BLaER1 (cell line): ENCODE results near the gene ITIH5.
A peak's percentile ranks its signal among the peaks of the same experiment; 100 is the strongest.

ENCODE experiments used
- H3K27ac ChIP-seq: shearing (Covaris generic); formaldehyde crosslinking; 2 replicates; pipeline ENCODE4 v1.8.1; 2022
- H3K27me3 ChIP-seq: shearing (Covaris generic); formaldehyde crosslinking; 2 replicates; pipeline ENCODE4 v1.8.1; 2022
- H3K36me3 ChIP-seq: shearing (Covaris generic); formaldehyde crosslinking; 2 replicates; pipeline ENCODE4 v1.8.1; 2022
- H3K4me1 ChIP-seq: shearing (Covaris generic); formaldehyde crosslinking; 2 replicates; pipeline ENCODE4 v1.8.1; 2022
- H3K4me2 ChIP-seq: shearing (Covaris generic); formaldehyde crosslinking; 2 replicates; pipeline ENCODE4 v1.8.1; 2022
- H3K4me3 ChIP-seq: shearing (Covaris generic); formaldehyde crosslinking; 2 replicates; pipeline ENCODE4 v1.8.1; 2022
- H3K9ac ChIP-seq: shearing (Covaris generic); formaldehyde crosslinking; 2 replicates; pipeline ENCODE4 v1.8.1; 2022
- H3K9me3 ChIP-seq: shearing (Covaris generic); formaldehyde crosslinking; 2 replicates; pipeline ENCODE4 v1.8.1; 2022
- H4K20me1 ChIP-seq: shearing (Covaris generic); formaldehyde crosslinking; 2 replicates; pipeline ENCODE4 v1.8.1; 2022
- Cebpa-rat ChIP-seq: shearing (Covaris generic); IDR thresholded peaks from 2 replicates; pipeline ENCODE4 v1.8.1; 2022

The ITIH5 gene

DNA sequence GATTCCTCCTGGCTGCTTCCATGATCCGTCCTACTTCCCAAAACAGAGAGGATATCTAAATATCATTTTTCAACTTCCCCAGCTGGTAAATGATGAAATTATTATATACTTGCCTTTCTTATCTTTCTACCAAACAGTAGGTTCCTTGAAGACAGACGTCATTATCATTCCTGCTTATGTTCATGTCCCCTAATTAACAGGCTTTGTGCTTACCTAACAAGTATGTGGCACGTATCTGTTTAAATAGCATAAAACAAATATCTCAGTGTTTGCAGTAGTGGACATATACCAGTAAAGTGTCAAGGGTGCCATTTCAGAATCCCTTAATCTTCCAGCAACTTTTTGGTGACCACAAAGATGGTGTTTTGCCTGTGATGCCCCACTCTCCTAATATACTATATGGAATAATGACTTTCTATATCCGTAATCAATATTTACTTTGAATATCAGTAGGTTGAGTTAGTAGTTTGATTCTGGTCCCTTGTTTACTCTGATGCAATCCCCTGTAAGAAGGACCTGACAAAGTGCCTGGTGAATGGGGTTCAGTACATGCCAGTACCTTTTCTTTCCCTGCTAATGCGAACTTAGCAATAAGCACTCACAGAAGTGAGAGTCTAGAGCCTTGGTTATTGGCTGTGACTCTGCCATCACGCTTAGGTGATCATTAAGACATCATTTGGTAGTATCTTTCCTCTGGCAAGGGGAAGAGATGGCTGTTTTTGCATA lies 124.4 kb downstream of the ITIH5 start:
- Histone ChIP-seq H3K9ac (no peak overlapping the region), H3K27me3 (no peaks in the 10 kb centered on the region), H3K4me1 (peaks cover 6% of the 10 kb centered on the region; the same call in 1 of the 2 replicates), H3K36me3 (no peaks in the 10 kb centered on the region), H3K9me3 (peaks cover 11% of the 10 kb centered on the region), H4K20me1 (no peaks in the 10 kb centered on the region), H3K4me2 (no peak overlapping the region), H3K4me3 (no peak overlapping the region), H3K27ac (no peak overlapping the region)
- no peak for TF ChIP-seq Cebpa-rat

DNA sequence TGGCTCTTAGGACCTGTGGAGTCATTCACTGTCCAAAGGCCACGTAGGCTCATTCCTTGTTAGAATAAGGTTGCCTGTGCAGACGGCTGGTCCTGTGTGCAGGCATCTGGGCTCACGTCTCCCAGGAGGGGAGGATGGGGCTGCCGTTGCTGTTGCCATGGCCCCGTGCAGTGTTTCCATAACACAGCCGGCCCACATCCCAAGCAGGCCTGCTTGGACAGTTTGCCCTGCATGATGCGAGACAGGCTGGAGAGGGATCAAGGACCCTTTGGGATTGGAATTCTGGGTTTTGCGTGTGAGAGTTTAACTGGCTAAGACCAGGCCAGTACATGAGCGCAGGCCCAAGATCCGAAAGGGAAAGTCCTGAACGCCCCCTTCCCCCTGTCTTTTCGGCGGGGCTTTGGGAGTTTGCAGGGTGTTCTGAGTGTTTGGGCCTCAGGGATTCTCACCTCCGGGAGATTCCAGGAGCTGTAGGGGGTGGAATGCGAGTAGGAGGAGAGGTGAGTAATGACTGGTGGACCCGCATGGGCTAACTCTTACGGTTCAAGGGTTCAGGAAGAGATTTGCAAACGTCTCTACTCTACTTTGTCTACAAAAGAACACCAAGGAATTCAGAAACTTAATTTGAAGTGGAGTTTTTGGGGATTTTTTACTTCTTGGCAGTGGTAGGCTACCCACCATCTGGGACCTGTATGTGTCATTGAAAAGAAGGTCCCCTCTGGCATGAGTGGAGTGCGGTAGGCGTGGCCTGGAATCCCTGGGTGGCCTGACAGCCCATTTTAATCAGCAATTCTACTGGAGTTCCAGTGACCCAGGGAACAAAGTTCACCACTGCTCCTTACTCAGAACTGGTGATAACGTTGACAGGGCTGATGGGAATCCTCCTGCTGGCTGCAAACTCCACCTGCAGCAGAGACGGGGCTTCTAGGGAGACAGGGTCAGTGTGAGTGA lies 125.4 kb downstream of the ITIH5 start:
- Histone ChIP-seq H3K27ac (no peak overlapping the region), H4K20me1 (no peaks in the 10 kb centered on the region), H3K9ac (no peak overlapping the region), H3K9me3 (peaks cover 11% of the 10 kb centered on the region), H3K36me3 (no peaks in the 10 kb centered on the region), H3K27me3 (no peaks in the 10 kb centered on the region), H3K4me3 (no peak overlapping the region), H3K4me1 (peaks cover 6% of the 10 kb centered on the region; the same call in 1 of the 2 replicates), H3K4me2 (no peak overlapping the region)
- TF ChIP-seq Cebpa-rat: no peak

DNA sequence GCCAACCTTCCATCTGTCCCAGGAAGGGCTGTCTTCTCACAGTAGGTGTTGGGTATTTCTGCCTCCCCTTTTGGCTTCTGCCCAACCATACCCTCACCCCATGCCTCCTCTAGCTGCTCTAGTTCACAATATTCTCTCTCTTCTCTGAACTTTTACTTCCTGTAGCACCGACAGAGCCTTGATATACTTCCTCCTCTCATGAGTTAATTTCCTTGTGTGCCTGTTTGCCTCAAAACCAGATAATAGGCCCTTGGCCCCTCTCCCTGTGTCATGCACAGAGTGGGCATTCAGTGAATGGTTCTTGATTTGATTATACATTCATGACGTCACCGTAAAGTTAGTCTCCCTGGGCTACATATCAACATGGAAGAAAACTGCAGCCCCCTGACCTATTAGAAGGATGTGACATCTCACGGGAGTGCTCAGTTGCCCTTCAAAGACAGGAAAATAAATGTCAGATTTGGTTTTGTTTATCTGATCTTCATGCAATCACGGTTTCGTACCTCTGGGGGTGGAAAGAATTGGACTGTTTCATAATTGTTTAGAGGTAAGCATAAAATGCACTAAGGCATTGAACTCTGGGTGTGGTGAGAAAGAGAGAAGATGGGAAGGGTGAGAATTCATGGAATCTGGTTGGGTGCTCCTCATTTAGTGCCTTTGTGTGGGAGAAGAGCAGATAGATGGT lies 127.7 kb downstream of the ITIH5 start:
- TF ChIP-seq Cebpa-rat: no peak
- no peaks in the 10 kb centered on the region for H3K27me3 ChIP-seq
- H3K4me2 ChIP-seq: no peak overlapping the region
- H4K20me1 ChIP-seq: no peaks in the 10 kb centered on the region
- H3K27ac ChIP-seq: no peak overlapping the region
- H3K9ac ChIP-seq: no peak overlapping the region
- no peak overlapping the region for H3K4me3 ChIP-seq
- no peaks in the 10 kb centered on the region for H3K36me3 ChIP-seq
- peaks cover 8% of the 10 kb centered on the region for H3K4me1 ChIP-seq
- peaks cover 11% of the 10 kb centered on the region for H3K9me3 ChIP-seq

DNA sequence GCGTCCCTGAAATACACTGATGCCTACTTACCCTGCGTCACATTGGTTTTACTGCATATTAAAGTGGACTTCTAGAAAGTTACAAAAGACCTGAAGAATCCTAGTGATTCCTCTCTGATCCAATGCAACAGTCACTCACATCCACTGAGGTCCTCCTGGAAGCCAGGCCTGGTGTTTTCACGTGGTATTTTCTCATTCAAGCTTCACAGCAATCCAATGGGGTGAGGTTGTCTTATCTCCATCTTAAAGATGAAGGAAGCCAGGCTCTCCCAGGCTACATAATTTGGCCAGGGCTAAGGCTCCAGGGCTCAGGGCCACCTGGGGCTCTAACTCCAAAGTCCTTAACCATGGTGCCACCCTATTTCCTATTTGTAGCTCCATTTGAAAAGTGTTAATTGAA lies 129.6 kb downstream of the ITIH5 start:
- H3K4me3 ChIP-seq: no peak overlapping the region
- H3K27me3 ChIP-seq: no peaks in the 10 kb centered on the region
- no peak for TF ChIP-seq Cebpa-rat
- peaks cover 11% of the 10 kb centered on the region for H3K9me3 ChIP-seq
- H4K20me1 ChIP-seq: no peaks in the 10 kb centered on the region
- no peak overlapping the region for H3K9ac ChIP-seq
- H3K27ac ChIP-seq: no peak overlapping the region
- H3K4me2 ChIP-seq: no peak overlapping the region
- peaks cover 14% of the 10 kb centered on the region for H3K4me1 ChIP-seq
- no peaks in the 10 kb centered on the region for H3K36me3 ChIP-seq

GRCh38 chr10:7534480-7534852 lies 132.3 kb downstream of the ITIH5 start:
- Histone ChIP-seq H3K9ac (no peak overlapping the region), H3K4me3 (no peak overlapping the region), H3K36me3 (no peaks in the 10 kb centered on the region), H3K27me3 (no peaks in the 10 kb centered on the region), H3K9me3 (peaks cover 11% of the 10 kb centered on the region), H3K4me2 (no peak overlapping the region), H3K27ac (no peak overlapping the region), H4K20me1 (no peaks in the 10 kb centered on the region), H3K4me1 (peaks cover 26% of the 10 kb centered on the region)
- TF ChIP-seq Cebpa-rat: no peak

DNA sequence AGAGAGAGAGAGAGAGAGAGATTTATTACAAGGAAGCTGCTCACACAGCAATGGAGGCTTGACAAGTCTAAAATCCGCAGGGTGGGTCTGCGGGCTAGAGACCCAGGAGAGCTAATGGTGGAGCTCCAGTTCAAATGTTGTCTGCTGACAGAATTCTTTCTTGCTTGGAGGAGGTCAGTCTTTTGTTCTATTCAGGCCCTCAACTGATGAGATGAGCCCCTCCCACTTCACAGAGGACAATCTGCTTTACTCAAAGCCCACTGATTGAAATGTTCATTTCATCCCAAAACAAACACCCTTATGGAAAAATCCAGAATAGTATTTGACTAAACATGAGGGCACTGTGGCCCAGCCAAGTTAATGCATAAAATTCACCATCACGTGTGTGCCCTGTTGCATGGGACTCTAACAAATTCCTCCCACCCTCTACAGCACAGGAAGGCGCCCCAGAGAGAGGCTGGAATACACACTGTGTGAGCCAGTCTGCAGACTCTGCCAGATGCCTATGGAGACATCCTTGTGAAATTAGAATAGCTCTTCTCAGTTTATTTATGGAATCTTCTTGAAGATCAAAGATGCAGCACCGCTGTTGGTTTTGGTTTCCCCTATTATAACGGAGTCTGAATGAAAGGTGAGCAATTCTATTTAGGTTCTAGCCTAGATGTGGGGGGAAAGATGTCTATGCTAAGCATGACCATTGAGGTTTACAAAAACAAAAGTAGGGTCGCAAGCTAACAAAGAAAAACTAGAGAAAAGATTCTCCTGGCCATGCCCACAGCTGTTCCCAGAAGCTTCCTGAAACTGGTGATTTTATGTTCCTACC lies 132.9 kb downstream of the ITIH5 start:
- no peaks in the 10 kb centered on the region for H3K27me3 ChIP-seq
- no peaks in the 10 kb centered on the region for H4K20me1 ChIP-seq
- no peak overlapping the region for H3K27ac ChIP-seq
- peak overlapping the region; percentile 21 for H3K4me2 ChIP-seq
- H3K4me3 ChIP-seq: no peak overlapping the region
- no peaks in the 10 kb centered on the region for H3K36me3 ChIP-seq
- no peak overlapping the region for H3K9ac ChIP-seq
- H3K9me3 ChIP-seq: peaks cover 10% of the 10 kb centered on the region
- H3K4me1 ChIP-seq: peaks cover 22% of the 10 kb centered on the region
- TF ChIP-seq Cebpa-rat: no peak

- TF ChIP-seq Cebpa-rat: no peak
- Histone ChIP-seq H3K9ac (no peak overlapping the region), H3K27me3 (no peaks in the 10 kb centered on the region), H3K4me2 (no peak overlapping the region), H3K36me3 (no peaks in the 10 kb centered on the region), H3K27ac (no peak overlapping the region), H3K9me3 (peaks cover under 1% of the 10 kb centered on the region; the same call in 1 of the 2 replicates), H3K4me1 (peaks cover 20% of the 10 kb centered on the region), H4K20me1 (no peaks in the 10 kb centered on the region), H3K4me3 (no peak overlapping the region)
Measured at GRCh38 chr10:7532723-7533498, 133.9 kb downstream of the ITIH5 start.

DNA sequence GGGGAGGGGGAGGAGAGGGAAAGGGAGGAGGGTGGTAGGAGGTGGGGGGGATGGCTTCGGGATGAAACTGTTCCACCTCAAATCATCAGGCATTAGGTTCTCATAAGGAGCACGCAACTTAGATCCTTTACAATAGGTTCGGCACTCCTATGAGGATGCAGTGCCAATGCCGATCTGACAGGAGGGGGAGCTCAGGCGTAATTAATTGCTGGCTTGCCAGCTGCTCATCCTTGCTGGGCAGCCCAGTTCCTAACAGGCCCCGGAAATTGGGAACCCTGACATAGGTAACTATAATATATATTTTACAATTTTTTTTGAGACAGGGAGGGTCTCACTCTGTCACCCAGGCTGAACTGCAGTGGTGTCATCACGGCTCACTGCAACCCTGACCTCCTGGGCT lies 137.1 kb downstream of the ITIH5 start:
- peaks cover 20% of the 10 kb centered on the region for H3K4me1 ChIP-seq

DNA sequence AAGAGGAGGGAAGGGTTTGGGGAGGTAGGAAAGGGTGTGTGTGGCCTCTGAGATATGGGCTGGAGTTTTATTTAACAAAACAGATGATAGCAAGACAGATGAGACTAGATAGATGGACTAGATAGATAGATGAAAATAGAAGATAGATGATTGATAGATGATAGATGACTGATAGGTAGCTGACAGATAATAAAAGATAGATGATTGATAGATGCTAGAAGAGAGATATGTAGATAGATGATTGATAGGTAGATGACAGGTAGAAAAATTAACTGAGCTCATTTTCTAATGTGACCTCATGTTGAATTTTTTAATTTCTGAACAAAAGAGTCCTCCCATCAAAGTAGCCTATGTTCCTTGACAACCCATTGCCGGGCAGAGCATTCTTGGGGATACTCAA lies 139.3 kb downstream of the ITIH5 start:
- TF ChIP-seq Cebpa-rat: no peak
- no peak overlapping the region for H3K27ac ChIP-seq

More for the DNA sequence above, 137.1 kb downstream of the ITIH5 start:
- Histone ChIP-seq H3K9ac (no peak overlapping the region), H3K9me3 (no peaks in the 10 kb centered on the region), H3K36me3 (no peaks in the 10 kb centered on the region), H4K20me1 (no peaks in the 10 kb centered on the region), H3K4me3 (no peak overlapping the region), H3K27me3 (no peaks in the 10 kb centered on the region), H3K4me2 (no peak overlapping the region), H3K27ac (no peak overlapping the region)
- no peak for TF ChIP-seq Cebpa-rat

More for the DNA sequence above, 139.3 kb downstream of the ITIH5 start:
- Histone ChIP-seq H3K36me3 (no peaks in the 10 kb centered on the region), H4K20me1 (no peaks in the 10 kb centered on the region), H3K4me3 (no peak overlapping the region), H3K9ac (no peak overlapping the region), H3K27me3 (no peaks in the 10 kb centered on the region), H3K9me3 (no peaks in the 10 kb centered on the region), H3K4me1 (peaks cover 20% of the 10 kb centered on the region), H3K4me2 (no peak overlapping the region)
